H7 (cell line): ENCODE results near the gene SH3RF3. TPM values are rescaled to one million over a fixed set of nuclear protein-coding genes. Genes with fewer than 3 reads are reported as not detected.
"Not testable (repeated sequence)": the region's sequence is repeated elsewhere in the genome, so short reads cannot be mapped to it uniquely, and the experiment has no call there.

Experiments
- DNase-seq: peaks from one replicate; pipeline ENCODE4 v3.0.0; 2012
- H3K27me3 ChIP-seq: 2 replicates; pipeline ENCODE4 v1.6.0; 2011; ENCODE audit warnings: mild to moderate bottlenecking, low read length; ENCODE audit not compliant: control insufficient read depth, insufficient read depth
- H3K36me3 ChIP-seq: replicated peaks from 2 replicates; pipeline ENCODE4 v1.5.1; 2011; ENCODE audit warnings: low read length; ENCODE audit not compliant: control insufficient read depth, insufficient read depth
- H3K4me3 ChIP-seq: 2 replicates; pipeline ENCODE4 v1.5.1; 2011; ENCODE audit warnings: low read depth, mild to moderate bottlenecking, control low read depth, low read length, moderate library complexity; ENCODE audit not compliant: insufficient read depth
- total RNA-seq: library from RNA; depleted of rRNA; stranded (reverse); fragments of >200 nt; shearing (Covaris generic); gene quantifications from 2 replicates; pipeline ENCODE4 v1.2.3, GENCODE V29; 2014

SH3RF3 gene
- total RNA-seq, 1 experiment from 2014 or later = 0.80 TPM

DNA sequence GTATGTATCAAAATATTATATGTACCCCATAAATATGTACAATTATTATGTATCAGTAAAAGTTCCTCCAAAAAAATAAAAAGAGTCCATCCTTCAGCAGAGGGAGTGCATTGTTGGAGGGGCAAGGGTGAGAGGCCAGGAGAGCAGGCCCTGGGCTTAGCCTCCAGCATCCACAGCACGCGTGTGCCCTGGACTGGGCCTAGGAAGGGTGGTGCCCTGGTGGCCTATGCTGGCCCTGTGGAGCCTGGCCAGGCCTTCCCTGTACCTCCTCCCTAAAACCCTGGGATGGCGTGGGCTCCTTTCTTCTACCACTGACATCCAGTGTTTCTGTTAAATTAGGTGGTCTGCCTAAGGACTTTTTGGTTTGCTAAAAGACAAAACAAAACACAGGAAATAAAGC is 93.4 kb downstream of the SH3RF3 start:
- no peaks in the 10 kb centered on the region for H3K36me3 ChIP-seq
- H3K4me3 ChIP-seq = no peak overlapping the region
- no peaks in the 10 kb centered on the region for H3K27me3 ChIP-seq
- DNase-seq = no peak

DNA sequence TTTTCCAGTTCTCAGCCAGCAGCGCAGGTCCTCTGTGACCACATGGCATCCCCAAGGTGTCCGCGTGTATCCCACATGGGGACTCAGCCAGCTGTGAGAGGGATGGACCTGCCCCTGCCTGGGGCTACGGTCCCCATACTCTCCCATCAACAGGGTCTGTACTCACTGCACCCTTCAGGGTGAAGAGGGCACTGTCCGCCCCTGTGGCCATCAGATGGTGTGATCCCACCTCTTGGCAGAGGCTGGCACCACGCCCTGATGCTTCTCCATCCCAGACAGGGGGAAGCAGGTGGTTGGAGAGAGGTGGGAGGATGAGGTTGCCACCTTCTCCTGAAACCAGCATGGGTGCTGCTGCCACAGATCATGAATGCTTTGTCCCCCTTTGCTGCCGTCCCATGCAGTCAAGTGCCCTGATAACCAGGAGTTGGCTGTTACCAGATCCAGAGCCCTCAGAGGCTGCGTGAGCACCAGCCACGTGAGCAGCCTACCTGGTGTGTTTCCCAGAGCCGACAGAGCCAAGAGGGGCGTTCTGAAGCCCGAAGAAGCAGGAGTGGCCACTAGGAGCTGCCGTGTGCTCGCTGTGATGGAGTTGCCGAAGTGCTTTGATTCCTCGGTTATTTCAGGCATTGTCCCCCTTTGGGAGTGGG is 93.9 kb downstream of the SH3RF3 start:
- Histone ChIP-seq H3K27me3 (no peaks in the 10 kb centered on the region), H3K4me3 (no peak overlapping the region), H3K36me3 (no peaks in the 10 kb centered on the region)
- DNase-seq = peak; percentile 75

DNA sequence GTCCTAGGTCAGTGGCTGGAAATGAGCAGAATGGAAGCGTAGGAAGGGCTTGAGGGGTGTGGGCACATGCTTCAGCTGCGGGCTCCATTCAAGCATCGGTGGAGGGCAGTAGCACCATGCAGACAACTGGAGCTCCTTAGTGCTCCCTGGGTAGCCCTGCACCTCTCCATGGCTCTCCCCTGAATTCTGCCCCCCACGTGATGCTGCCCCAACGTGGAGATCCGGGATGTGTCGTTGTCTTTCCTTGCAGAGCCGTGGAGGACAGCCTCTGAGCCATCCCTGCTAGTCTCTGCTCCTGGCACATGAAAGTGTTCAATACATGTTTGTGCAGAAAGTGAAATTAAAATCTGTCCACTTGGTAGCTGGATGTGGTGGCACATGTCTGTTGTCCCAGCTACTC is 94.5 kb downstream of the SH3RF3 start:
- no peak overlapping the region for H3K4me3 ChIP-seq
- no peaks in the 10 kb centered on the region for H3K36me3 ChIP-seq
- H3K27me3 ChIP-seq = no peaks in the 10 kb centered on the region
- no peak for DNase-seq

DNA sequence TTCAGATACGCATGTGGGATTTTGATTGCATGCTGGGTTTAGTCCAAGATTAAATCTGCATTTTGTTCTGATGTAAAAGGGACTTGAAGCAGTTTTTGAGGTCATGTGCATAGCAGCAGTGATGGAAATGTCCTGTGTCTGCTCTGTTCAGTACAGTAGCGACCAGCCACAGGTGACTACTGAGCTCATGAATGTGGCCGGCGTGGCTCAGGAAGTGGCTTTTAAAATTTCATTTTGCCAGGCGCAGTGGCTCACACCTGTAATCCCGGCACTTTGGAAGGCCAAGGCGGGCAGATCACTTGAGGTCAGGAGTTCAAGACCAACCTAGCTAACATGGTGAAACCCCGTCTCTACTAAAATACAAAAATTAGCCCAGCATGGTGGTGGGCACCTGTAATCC is 95.3 kb downstream of the SH3RF3 start:
- not testable (repeated sequence) for H3K27me3 ChIP-seq, H3K4me3 ChIP-seq, DNase-seq, H3K36me3 ChIP-seq

DNA sequence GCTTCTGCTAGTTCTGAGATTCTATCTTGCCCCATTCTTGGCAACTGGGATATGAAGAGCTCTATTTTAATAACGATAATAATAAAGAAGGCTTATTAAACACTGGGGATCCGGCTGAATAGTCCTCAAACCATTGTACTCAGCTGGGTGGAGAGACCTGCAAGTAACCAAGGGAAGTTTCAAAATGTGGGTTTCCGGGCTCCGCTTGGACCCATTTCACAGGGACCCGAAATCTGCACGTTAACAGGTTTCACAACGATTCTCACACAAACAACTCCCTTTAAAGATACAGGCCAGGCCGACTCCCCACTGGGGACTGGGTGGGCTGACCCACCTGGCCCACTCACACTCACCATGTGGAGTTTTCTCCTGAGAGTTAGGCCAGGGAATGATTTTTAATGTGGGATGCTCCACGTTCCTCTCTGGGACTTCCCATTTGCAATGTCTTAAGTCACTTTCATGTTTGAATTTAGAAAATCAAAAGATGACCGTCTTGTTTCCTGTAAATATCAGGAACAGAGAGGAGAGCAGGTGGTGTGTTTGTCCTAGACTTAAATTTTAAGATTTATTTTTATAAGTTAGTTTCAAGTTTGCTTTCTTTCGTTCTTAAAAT is 96.3 kb downstream of the SH3RF3 start:
- no peak for DNase-seq
- Histone ChIP-seq H3K27me3 (no peaks in the 10 kb centered on the region), H3K36me3 (no peaks in the 10 kb centered on the region), H3K4me3 (no peak overlapping the region)

DNA sequence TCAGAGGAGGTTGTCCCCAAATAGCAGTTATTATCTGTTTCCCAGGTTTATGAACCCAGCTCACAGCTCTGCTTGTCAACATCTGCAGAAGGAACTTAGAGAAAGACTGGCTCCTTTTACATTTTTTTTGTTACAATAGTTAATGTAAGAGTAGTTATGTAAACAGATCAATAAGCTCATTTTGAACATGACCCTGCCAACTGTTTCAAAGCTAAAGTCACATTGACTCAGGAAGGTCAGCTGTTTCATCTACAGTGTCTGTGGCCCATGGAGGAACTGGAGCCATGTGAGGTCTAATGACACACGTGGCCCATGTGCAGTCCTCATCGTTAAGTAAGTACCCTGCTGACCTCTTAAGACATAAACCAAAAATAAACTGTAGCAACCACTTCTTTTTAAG is 97.1 kb downstream of the SH3RF3 start:
- no peak for DNase-seq
- no peak overlapping the region for H3K4me3 ChIP-seq
- H3K27me3 ChIP-seq = no peaks in the 10 kb centered on the region
- no peaks in the 10 kb centered on the region for H3K36me3 ChIP-seq

DNA sequence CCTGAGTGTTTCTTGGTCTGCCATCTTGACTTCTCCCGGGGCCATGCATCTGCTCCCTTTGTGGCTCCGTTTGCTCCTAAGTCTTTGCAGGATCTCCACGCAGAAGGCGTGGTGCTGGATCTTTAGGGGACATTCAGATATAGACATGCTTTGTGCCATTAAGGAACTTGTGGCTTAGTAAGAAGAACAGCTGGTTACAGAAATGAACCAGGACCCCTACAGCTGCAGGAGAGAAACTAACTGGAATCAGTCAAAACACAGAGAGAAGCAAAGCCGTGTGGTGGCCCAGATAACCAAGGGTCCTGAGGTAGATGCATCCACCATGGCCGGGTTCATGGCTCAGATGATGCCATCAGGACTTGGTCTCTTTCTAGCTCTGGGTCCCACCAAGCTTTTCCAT is 97.6 kb downstream of the SH3RF3 start:
- Histone ChIP-seq H3K36me3 (no peaks in the 10 kb centered on the region), H3K4me3 (no peak overlapping the region), H3K27me3 (no peaks in the 10 kb centered on the region)
- no peak for DNase-seq

DNA sequence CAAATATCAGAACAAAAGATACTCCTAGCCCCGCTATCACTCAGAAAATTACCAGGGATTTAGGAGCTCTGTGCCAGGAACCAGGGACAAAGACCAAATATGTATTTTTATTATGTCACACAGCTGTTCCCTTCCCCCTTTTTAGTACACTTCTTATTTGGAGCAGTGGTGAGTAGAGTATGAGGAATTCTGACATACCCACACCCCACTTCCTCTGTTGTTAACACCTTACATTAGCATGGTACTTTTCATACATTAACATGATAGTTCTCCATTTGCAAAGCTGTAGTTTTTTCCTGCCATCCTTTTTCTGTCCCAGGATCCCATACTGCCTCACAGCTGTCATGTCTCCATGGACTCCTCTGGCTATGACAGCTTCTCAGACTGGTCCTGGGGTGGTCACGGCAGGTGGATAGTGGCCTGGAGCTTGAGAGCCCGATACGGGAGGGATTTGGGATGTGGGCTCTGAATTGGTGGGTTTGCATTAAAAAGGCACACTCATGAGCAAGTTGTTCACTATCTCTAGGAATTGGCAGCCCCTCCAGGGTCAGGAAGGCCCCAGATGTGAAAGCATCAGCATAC is 100.2 kb downstream of the SH3RF3 start:
- no peak for DNase-seq
- H3K27me3 ChIP-seq = no peaks in the 10 kb centered on the region
- H3K4me3 ChIP-seq = no peak overlapping the region
- H3K36me3 ChIP-seq = no peaks in the 10 kb centered on the region

DNA sequence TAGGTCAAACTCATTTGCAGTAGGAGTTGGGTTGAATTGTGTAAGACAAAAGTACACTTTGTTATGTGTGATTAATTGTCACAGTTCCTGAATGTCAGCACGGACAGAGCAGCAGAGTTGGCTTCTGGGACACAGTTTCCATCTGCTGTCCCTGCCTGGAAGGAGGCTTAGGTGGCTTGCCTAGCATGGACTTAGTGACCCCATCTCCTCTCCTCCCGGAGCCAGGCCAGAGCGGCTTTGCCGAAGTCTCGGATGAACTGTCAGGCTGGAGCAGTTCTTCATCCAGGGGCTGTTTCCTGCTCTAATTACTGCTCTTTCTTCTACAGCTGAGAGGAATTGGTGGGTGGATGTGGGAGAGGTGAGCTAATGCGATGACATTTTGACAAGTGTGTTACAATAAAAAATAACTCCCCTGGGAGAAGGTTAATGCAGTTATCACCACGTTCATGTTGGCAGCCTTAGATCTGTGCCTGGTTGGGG is 102.0 kb downstream of the SH3RF3 start:
- Histone ChIP-seq H3K27me3 (no peaks in the 10 kb centered on the region), H3K4me3 (no peak overlapping the region), H3K36me3 (no peaks in the 10 kb centered on the region)
- no peak for DNase-seq

DNA sequence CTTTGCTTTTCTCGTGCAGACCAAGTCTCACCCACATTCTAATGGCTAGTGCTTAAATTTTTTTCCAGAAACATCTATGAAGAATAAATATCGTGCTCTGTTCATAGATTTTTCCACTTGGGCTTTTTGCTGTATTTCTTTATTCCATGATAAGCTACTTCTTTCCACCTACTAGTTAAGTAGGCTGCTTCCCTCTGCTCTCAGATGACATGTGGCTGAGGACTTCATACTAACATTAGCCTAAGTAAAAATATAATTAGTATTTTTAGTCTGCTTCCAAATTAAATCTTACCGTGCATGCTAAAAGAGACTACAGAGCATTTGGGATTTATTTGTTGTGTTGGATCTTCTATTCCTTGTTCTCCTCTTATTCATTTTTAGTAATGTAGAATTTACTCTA is 102.4 kb downstream of the SH3RF3 start:
- DNase-seq = no peak
- Histone ChIP-seq H3K36me3 (no peaks in the 10 kb centered on the region), H3K27me3 (no peaks in the 10 kb centered on the region), H3K4me3 (no peak overlapping the region)

DNA sequence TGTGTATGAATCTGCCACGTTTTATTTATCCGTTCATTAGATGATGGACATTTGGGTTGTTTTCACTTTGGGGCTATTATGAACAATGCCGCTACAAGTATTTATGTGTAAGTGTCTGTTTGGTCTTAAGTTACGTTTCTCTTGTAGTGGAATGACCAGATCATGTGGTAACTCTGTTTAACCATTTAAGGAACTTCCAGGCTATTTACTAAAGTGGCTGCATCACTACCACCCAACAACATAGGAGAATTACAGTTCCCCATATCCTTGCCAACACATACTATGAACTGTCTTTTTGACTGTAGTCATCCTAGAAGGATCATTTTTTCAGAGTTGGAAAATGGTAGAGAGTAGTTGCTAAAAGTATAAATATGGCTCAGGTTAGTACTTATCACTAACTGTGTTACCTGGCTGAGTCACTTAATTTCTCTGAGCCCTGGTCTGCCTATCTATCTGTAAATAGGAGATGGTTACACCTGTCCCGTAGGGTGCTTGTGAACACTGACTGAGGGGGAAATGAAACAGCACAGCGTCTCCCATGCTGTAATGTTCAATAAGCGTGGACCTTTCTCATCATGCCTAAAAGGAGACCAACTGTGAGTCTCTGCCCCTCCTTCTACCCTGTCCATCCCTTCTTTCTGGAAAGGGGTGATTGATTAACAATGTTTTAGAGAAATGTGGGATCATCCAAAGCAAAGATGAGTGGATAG is 103.1 kb downstream of the SH3RF3 start:
- no peak for DNase-seq
- no peak overlapping the region for H3K4me3 ChIP-seq

DNA sequence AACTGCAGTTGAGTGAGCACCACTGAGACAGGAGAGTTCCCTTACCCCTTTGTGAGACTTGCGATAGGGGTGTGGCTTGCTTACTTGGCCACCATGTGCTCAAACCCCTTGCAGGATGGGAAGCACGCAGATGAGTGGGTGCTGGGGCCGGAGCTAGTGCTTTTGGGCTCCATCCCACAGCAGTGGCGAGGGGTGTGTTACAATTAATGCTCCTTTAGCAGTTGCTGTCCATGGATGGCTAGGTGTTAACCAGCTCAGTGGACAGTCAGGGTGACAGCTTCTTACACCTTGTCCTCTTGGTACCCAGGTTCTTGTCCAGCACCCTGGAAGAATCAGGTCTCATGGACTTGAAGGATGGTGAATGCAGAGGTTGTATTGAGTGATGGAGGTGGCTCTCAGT is 103.9 kb downstream of the SH3RF3 start:
- Histone ChIP-seq H3K36me3 (no peaks in the 10 kb centered on the region), H3K4me3 (no peak overlapping the region), H3K27me3 (no peaks in the 10 kb centered on the region)
- no peak for DNase-seq

More for the DNA sequence above, 103.1 kb downstream of the SH3RF3 start:
- Histone ChIP-seq H3K27me3 (no peaks in the 10 kb centered on the region), H3K36me3 (no peaks in the 10 kb centered on the region)

DNA sequence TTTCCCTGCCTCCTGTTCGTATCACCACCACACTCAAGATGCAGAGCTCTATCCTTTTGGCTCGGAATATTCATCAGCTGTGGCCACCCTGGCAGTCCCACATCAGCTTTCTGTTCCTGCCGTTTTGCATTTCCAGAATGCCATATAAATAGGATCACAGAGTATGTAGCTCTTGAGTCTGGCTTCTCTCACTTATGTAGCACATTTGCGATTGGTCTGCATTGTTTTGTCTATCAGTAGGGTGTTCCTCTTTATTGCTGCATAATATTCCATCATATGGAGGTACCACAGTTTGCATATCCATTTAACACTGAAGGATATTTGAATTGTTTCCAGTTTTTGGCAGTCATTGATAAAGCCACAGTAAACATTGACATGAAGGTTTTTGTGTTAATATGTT is 104.6 kb downstream of the SH3RF3 start:
- Histone ChIP-seq H3K4me3 (no peak overlapping the region), H3K36me3 (no peaks in the 10 kb centered on the region), H3K27me3 (no peaks in the 10 kb centered on the region)
- no peak for DNase-seq

DNA sequence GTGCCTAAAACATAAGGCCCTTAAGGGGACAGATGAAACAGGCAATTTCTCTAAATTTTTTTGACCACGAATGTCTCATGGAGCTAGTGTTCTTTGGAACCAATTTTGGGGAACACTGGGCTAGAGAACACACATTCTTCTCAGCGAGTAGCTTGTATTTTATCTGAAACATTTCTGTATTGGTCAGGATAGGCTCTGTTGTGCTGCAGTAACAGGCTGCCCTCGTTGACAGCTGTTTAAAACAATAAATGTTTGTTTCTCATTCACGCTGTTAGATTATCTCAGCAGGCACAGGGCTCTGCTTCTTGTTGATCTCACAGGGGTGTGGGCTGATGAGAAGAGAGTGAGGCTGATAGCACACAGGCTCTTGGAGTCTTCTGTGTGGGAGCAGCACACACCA is 105.3 kb downstream of the SH3RF3 start:
- no peak for DNase-seq
- Histone ChIP-seq H3K36me3 (no peaks in the 10 kb centered on the region), H3K27me3 (no peaks in the 10 kb centered on the region), H3K4me3 (no peak overlapping the region)

DNA sequence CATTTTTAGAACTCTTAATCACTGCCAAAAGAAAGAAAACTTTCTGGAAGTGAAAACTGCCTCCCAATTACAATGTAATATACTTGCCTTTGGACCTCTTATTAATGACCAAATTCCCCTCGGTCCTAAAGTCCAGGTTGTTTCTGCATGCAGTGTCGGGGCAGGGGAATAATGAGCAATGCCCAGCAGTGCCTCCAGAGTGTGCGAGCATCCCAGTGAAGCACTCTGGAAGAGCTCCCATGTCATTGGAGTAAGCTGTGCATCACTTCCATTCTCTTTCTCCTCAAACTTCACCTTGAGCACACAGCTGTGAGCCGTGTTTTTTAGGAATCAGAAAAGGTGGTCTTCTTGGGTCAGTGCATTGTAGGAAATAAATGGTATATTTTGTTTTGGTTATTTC is 107.1 kb downstream of the SH3RF3 start:
- Histone ChIP-seq H3K4me3 (no peak overlapping the region), H3K27me3 (no peaks in the 10 kb centered on the region), H3K36me3 (no peaks in the 10 kb centered on the region)
- DNase-seq = no peak
